Gastroesophageal sphincter (tissue), 3 donors: ENCODE measurements around the gene NR2F2.

Source experiments
- CTCF ChIP-seq, 4 experiments: fragments of 200-600 bp in 2 of 4; fragments of 450-650 bp in 2 of 4; sonication (generic) in 1 of 4; IDR thresholded peaks; one replicate each; pipeline ENCODE4 v1.5.1; 2017 to 2019; ENCODE audit warnings: antibody characterized with exemption in 4 of 4, mild to moderate bottlenecking in 2 of 4, moderate library complexity in 2 of 4
- EP300 ChIP-seq: sonication (generic); formaldehyde crosslinking; IDR thresholded peaks from one replicate; pipeline ENCODE4 v1.6.1; 2017; ENCODE audit warnings: antibody characterized with exemption, mild to moderate bottlenecking
- POLR2AphosphoS5 ChIP-seq: sonication (generic); formaldehyde crosslinking; IDR thresholded peaks from one replicate; pipeline ENCODE4 v1.6.1; 2017; ENCODE audit warnings: antibody characterized with exemption

DNA sequence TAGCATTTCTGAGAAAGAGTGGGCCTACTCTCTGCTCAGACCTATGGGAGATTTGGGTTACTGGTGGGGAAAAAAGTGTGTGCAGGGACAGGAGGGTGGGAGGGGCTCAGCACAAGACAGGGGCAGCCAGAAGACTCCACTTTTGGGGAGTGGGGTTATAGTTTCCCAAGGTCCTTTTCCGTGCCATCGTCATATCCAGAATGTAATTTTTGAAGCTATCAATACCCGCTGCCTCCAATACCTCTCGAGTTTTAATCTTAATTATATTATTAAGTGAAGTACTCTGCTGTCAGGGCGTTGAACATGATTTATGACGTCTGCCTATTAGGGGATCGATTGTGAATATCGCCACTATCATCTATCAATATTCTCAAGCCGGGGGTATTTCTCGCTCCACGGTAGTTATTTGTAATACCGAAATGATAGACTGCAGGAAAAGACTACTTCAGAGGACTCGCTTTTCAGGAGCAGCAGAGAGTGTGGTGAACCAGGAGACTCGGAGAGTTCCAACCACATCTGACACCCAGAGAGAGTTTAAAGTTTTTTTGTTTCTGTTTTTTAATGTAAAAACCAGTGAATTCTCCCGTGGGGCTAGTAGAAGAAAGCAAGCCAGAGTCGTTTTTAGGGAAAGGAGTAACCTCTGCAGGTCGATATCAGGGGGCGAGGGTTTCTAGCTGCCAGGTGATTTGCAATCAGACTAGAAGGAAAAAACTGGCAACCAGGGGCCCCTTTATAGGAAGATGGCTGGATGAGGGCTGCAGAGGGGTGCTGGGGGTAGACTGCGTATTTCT, 20.6 kb downstream of the NR2F2 start:
- TF ChIP-seq CTCF (IDR thresholded peaks at IDR 0.05) (no peak), EP300 (no peak), POLR2AphosphoS5 (no peak)
